GM19468 (cell line): ENCODE data around the gene C6orf132.

ENCODE experiments used
- ATAC-seq: cut with Tn5 transposase; IDR thresholded peaks from one replicate; pipeline ENCODE4 v1.9.1; 2021; ENCODE audit warnings: mild to moderate bottlenecking, moderate library complexity, moderate number of reproducible peaks; ENCODE audit not compliant: unreplicated experiment; ENCODE audit errors: extremely low read depth

The C6orf132 gene

GRCh38 chr6:42086046-42087035 is 56.1 kb downstream of the C6orf132 start:
- ATAC-seq: no peak

- no peak for ATAC-seq
These were observed 57.5 kb downstream of the C6orf132 start for GRCh38 chr6:42084889-42085288.

GRCh38 chr6:42083530-42083929 is 58.9 kb downstream of the C6orf132 start:
- no peak for ATAC-seq

- no peak for ATAC-seq
These were observed 62.4 kb downstream of the C6orf132 start for GRCh38 chr6:42079941-42080464.

GRCh38 chr6:42078386-42078785 is 64.0 kb downstream of the C6orf132 start:
- ATAC-seq: no peak

GRCh38 chr6:42075159-42075838 is 67.1 kb downstream of the C6orf132 start:
- ATAC-seq: no peak

GRCh38 chr6:42073287-42073686 is 69.1 kb downstream of the C6orf132 start:
- no peak for ATAC-seq

- ATAC-seq: no peak
These were observed 70.4 kb downstream of the C6orf132 start for GRCh38 chr6:42071881-42072583.

GRCh38 chr6:42068872-42069522 is 73.4 kb downstream of the C6orf132 start:
- no peak for ATAC-seq

- ATAC-seq: no peak
These were observed 74.2 kb downstream of the C6orf132 start for GRCh38 chr6:42068173-42068572.

- no peak for ATAC-seq
These were observed 76.2 kb downstream of the C6orf132 start for GRCh38 chr6:42066156-42066675.

GRCh38 chr6:42059743-42060142 is 82.7 kb downstream of the C6orf132 start:
- no peak for ATAC-seq

- no peak for ATAC-seq
These were observed 88.8 kb downstream of the C6orf132 start for GRCh38 chr6:42053601-42054000.

- no peak for ATAC-seq
These were observed 91.2 kb downstream of the C6orf132 start for GRCh38 chr6:42051268-42051653.
